Suprapubic skin (tissue), 4 donors: ENCODE data around the gene TRAPPC10. TPM values are rescaled to one million over a fixed set of nuclear protein-coding genes. Genes with fewer than 3 reads are reported as not detected.

Experiments
- DNase-seq, 2 donors: peaks; one replicate each; pipeline ENCODE4 v3.0.0-alpha.2; 2019; ENCODE audit warnings: low spot score in 2 of 2
- H3K27ac ChIP-seq: fragments of 200-600 bp; sonication (generic); one replicate; pipeline ENCODE4 v1.5.1; 2019
- H3K27me3 ChIP-seq: fragments of 200-600 bp; sonication (generic); one replicate; pipeline ENCODE4 v1.5.1; 2019
- H3K36me3 ChIP-seq: fragments of 200-600 bp; sonication (generic); one replicate; pipeline ENCODE4 v1.5.1; 2019
- H3K4me1 ChIP-seq: fragments of 200-600 bp; sonication (generic); one replicate; pipeline ENCODE4 v1.5.1; 2019
- H3K4me3 ChIP-seq: fragments of 200-600 bp; sonication (generic); one replicate; pipeline ENCODE4 v1.5.1; 2019; ENCODE audit warnings: mild to moderate bottlenecking
- H3K9me3 ChIP-seq: fragments of 200-600 bp; sonication (generic); one replicate; pipeline ENCODE4 v1.5.1; 2019
- EP300 ChIP-seq: sonication (generic); formaldehyde crosslinking; IDR thresholded peaks from one replicate; pipeline ENCODE4 v1.6.1; 2017; ENCODE audit warnings: antibody characterized with exemption
- POLR2A ChIP-seq, 2 donors: fragments of 450-650 bp; IDR thresholded peaks; one replicate each; pipeline ENCODE4 v1.6.1; 2017; ENCODE audit warnings: antibody characterized with exemption in 2 of 2, mild to moderate bottlenecking in 2 of 2, moderate library complexity in 2 of 2
- POLR2AphosphoS5 ChIP-seq, 3 donors: sonication (generic); formaldehyde crosslinking; IDR thresholded peaks; one replicate each; pipeline ENCODE4 v1.6.1; 2017; ENCODE audit warnings: antibody characterized with exemption in 3 of 3
- WGBS: methylation state at CpG from one replicate; pipeline ENCODE4 v1.1.5; 2018; 5-methylcytosine and 5-hydroxymethylcytosine counted together
- total RNA-seq, 4 donors: library from RNA; depleted of rRNA; stranded (reverse); fragments of >200 nt; gene quantifications; one replicate each; pipeline ENCODE4 v1.1.0, GENCODE V29; 2016
- TF ChIP-seq, protein P1 (sequence below), 2 donors: fragments of 200-600 bp in 1 of 2; fragments of 450-650 bp in 1 of 2; sonication (generic) in 1 of 2; IDR thresholded peaks; one replicate each; pipeline ENCODE4 v1.5.1; 2016 to 2019; ENCODE audit warnings: antibody characterized with exemption in 2 of 2, mild to moderate bottlenecking in 1 of 2, moderate library complexity in 1 of 2

Gene TRAPPC10
- total RNA-seq, 4 donors from 2014 or later = 31.0 to 51.8 (median 43.0) TPM

DNA sequence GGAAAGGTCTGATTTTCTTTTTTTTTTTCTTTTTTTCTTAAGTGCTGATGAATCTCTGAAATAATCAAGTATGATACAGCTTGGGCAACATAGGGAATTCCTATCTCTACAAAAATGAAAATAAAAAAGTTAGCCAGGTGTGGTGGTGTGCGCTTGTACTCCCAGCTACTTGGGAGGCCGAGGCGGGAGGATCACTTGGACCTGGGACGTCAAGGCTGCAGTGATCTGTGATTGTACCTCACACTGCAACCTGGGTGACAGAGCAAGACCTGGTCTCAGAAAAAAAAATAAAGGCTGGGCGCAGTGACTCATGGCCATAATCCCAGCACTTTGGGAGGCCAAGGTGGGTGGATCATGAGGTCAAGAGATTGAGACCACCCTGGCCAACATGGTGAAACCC lies 6.0 kb downstream of the TRAPPC10 start:
- Histone ChIP-seq H3K4me1 (peaks cover 47% of the 10 kb centered on the region), H3K9me3 (no peaks in the 10 kb centered on the region), H3K36me3 (no peaks in the 10 kb centered on the region), H3K27me3 (no peaks in the 10 kb centered on the region), H3K4me3 (no peak overlapping the region), H3K27ac (no peak overlapping the region)
- TF ChIP-seq, protein P1, sequence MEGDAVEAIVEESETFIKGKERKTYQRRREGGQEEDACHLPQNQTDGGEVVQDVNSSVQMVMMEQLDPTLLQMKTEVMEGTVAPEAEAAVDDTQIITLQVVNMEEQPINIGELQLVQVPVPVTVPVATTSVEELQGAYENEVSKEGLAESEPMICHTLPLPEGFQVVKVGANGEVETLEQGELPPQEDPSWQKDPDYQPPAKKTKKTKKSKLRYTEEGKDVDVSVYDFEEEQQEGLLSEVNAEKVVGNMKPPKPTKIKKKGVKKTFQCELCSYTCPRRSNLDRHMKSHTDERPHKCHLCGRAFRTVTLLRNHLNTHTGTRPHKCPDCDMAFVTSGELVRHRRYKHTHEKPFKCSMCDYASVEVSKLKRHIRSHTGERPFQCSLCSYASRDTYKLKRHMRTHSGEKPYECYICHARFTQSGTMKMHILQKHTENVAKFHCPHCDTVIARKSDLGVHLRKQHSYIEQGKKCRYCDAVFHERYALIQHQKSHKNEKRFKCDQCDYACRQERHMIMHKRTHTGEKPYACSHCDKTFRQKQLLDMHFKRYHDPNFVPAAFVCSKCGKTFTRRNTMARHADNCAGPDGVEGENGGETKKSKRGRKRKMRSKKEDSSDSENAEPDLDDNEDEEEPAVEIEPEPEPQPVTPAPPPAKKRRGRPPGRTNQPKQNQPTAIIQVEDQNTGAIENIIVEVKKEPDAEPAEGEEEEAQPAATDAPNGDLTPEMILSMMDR (IDR thresholded peaks at IDR 0.05) = no peak
- no peak for TF ChIP-seq POLR2A (IDR thresholded peaks at IDR 0.05)
- TF ChIP-seq EP300 = no peak
- no peak for TF ChIP-seq POLR2AphosphoS5 (IDR thresholded peaks at IDR 0.05)
- 96% methylated on average over 5 of the region's 5 CpGs for WGBS
- peak in 1 of 2 donors; percentile 30 for DNase-seq

DNA sequence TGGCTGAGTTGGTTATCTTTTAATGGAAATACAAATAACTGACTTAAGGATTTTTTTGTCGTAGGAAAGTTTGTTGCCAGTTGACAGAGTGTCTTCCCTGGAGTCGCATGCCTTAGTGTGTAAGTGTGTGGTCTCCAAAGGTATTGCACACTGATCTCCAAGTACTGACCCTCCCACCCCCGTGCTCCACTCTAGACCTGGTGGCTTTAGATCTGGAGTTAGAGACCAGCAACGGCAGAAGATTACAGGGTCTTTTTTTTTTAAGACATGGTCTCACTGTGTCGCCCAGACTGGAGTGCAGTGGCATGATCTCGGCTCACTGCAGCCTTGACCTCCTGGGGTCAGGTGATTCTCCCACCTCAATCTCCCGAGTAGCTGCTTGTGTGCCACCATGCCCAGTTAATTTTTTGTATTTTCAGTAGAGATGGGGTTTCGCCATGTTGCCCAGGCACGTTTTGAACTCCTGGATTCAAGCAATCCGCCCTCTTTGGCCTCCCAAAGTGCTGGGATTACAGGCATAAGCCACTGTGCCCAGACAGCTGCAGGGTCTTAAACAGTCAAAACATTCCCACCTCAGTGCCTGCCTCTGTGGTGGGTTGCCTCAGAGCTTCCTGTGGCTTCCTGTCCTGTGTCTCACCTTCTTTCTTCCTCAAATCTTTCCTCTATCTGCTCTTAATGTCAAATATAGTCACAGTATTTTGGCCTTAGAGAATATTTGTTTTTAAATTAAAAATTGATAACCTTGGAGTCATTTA lies 6.9 kb downstream of the TRAPPC10 start:
- no peak overlapping the region for H3K27ac ChIP-seq
- H3K36me3 ChIP-seq = no peaks in the 10 kb centered on the region
- DNase-seq = peak; percentile 20 to 23
- no peaks in the 10 kb centered on the region for H3K9me3 ChIP-seq
- 86% methylated on average over 9 of the region's 10 CpGs for WGBS
- H3K4me3 ChIP-seq = no peak overlapping the region
- TF ChIP-seq EP300 = no peak
- TF ChIP-seq POLR2A (IDR thresholded peaks at IDR 0.05) = no peak
- TF ChIP-seq POLR2AphosphoS5 (IDR thresholded peaks at IDR 0.05) = no peak
- TF ChIP-seq, protein P1 (IDR thresholded peaks at IDR 0.05) = no peak
- H3K27me3 ChIP-seq = no peaks in the 10 kb centered on the region
- peaks cover 40% of the 10 kb centered on the region for H3K4me1 ChIP-seq

DNA sequence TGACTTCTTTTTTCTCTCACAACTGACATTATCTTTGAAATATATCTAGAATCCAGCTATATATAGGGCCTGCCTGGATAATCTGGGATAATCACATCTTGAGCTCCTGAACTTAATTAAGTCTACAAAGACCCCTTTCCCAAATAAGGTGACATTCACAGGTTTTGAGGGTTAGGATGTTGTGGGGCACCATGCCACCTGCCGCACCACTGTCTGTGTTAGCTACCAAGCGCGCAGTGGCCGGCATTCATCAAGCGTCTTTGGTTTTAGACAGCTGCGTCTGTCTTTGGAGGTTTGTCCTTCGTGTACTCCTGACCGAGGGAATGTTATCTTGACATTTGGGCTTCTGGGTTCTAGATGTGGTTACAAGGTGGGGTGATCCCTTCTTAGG lies 7.5 kb downstream of the TRAPPC10 start:
- TF ChIP-seq POLR2AphosphoS5 (IDR thresholded peaks at IDR 0.05) (no peak), POLR2A (IDR thresholded peaks at IDR 0.05) (no peak), EP300 (no peak)
- TF ChIP-seq, protein P1 (IDR thresholded peaks at IDR 0.05) = no peak
- Histone ChIP-seq H3K4me1 (peaks cover 40% of the 10 kb centered on the region), H3K9me3 (no peaks in the 10 kb centered on the region), H3K36me3 (no peaks in the 10 kb centered on the region), H3K27ac (no peak overlapping the region), H3K27me3 (no peaks in the 10 kb centered on the region), H3K4me3 (no peak overlapping the region)
- WGBS = 93% methylated on average over 8 of the region's 8 CpGs
- peak; percentile 22 to 40 for DNase-seq

DNA sequence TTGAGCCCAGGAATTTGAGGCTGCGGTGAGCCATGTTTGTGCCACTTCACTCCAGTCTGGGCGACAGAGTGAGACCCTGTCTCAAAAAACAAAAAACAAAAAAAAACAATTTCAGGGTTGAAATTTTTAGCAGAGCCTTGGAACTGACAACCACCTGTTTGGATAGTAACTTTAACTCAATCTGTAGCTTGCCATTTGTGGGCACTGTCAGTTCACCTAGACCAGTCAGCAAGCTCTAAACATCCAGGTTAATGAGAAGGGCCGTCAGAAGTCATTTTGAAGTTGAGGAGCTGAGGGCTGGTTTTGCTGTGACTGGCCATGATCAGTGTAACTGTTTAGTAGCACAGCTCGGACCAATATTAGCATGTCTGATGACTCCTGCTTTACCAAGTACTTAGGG lies 8.4 kb downstream of the TRAPPC10 start:
- H3K36me3 ChIP-seq = no peaks in the 10 kb centered on the region
- WGBS = 86% methylated on average over 4 of the region's 4 CpGs
- H3K27me3 ChIP-seq = no peaks in the 10 kb centered on the region
- peak in 1 of 2 donors; percentile 40 for DNase-seq
- peaks cover 40% of the 10 kb centered on the region for H3K4me1 ChIP-seq
- no peak overlapping the region for H3K4me3 ChIP-seq
- H3K27ac ChIP-seq = no peak overlapping the region
- TF ChIP-seq POLR2A (IDR thresholded peaks at IDR 0.05) = no peak
- no peak for TF ChIP-seq EP300
- no peaks in the 10 kb centered on the region for H3K9me3 ChIP-seq

DNA sequence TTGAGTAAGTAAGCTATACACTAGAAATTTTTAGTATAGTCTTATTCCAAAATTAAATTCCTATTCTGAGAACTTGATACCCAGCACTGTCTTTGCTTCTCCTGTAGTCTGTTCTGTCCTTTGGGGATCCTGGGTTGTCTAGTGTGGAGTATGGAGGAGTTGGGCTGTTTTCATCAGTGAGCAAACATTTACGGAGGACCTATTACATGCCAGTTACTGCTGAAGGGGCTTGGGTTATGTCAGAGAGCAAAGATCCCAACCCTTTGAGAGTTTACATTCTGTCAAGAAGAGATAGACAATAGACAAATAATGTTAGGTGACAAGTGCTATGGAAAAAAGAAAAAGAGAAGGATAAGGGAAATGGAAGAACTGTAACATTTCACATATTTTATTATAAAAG lies 9.0 kb downstream of the TRAPPC10 start:
- 88% methylated on average over 1 of the region's 1 CpG for WGBS
- Histone ChIP-seq H3K36me3 (no peaks in the 10 kb centered on the region), H3K9me3 (no peaks in the 10 kb centered on the region), H3K4me3 (no peak overlapping the region), H3K27me3 (no peaks in the 10 kb centered on the region), H3K27ac (no peak overlapping the region), H3K4me1 (peaks cover 40% of the 10 kb centered on the region)
- DNase-seq = no peak
- TF ChIP-seq, protein P1 (IDR thresholded peaks at IDR 0.05) = no peak
- TF ChIP-seq POLR2A (IDR thresholded peaks at IDR 0.05) = no peak
- TF ChIP-seq POLR2AphosphoS5 (IDR thresholded peaks at IDR 0.05) = no peak
- TF ChIP-seq EP300 = no peak
